ENCODE measurements around the gene TXNL4A.

GRCh38 chr18:79958981-79959380, 29.4 kb downstream of the TXNL4A start:
- TF ChIP-seq, protein P1, sequence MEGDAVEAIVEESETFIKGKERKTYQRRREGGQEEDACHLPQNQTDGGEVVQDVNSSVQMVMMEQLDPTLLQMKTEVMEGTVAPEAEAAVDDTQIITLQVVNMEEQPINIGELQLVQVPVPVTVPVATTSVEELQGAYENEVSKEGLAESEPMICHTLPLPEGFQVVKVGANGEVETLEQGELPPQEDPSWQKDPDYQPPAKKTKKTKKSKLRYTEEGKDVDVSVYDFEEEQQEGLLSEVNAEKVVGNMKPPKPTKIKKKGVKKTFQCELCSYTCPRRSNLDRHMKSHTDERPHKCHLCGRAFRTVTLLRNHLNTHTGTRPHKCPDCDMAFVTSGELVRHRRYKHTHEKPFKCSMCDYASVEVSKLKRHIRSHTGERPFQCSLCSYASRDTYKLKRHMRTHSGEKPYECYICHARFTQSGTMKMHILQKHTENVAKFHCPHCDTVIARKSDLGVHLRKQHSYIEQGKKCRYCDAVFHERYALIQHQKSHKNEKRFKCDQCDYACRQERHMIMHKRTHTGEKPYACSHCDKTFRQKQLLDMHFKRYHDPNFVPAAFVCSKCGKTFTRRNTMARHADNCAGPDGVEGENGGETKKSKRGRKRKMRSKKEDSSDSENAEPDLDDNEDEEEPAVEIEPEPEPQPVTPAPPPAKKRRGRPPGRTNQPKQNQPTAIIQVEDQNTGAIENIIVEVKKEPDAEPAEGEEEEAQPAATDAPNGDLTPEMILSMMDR (IDR thresholded peaks at IDR 0.05), result no peak
- TF ChIP-seq POLR2A (IDR thresholded peaks at IDR 0.05), result no peak
